Upper lobe of left lung (tissue), 6 donors: Measurements from ENCODE around the gene RALA. TPM values are rescaled to one million over a fixed set of nuclear protein-coding genes. Genes with fewer than 3 reads are reported as not detected.
A peak's percentile ranks its signal among the peaks of the same experiment; 100 is the strongest.

Source experiments
- ATAC-seq, 2 donors: fragments of 200-7000 bp; cut with Tn5 transposase; one replicate each; pipeline ENCODE4 v1.9.1; 2022; ENCODE audit warnings: mild to moderate bottlenecking in 2 of 2, moderate library complexity in 2 of 2; ENCODE audit not compliant: low FRiP score in 2 of 2
- DNase-seq, 2 donors: peaks; one replicate each; pipeline ENCODE4 v3.0.0-alpha.2; 2019 to 2020
- H3K27ac ChIP-seq, 4 donors: fragments of 200-600 bp; sonication (generic); one replicate each; pipeline ENCODE4 v1.5.1; 2016 to 2019
- H3K27me3 ChIP-seq, 4 donors: fragments of 200-600 bp; sonication (generic); one replicate each; pipeline ENCODE4 v1.5.1; 2017 to 2019
- H3K36me3 ChIP-seq, 4 donors: fragments of 200-600 bp; sonication (generic); one replicate each; pipeline ENCODE4 v1.5.1; 2016 to 2019
- H3K4me1 ChIP-seq, 4 donors: fragments of 200-600 bp; sonication (generic); one replicate each; pipeline ENCODE4 v1.5.1; 2018 to 2019
- H3K4me3 ChIP-seq, 4 donors: fragments of 200-600 bp; sonication (generic); one replicate each; pipeline ENCODE4 v1.5.1; 2017 to 2019; ENCODE audit warnings: mild to moderate bottlenecking in 2 of 4, moderate library complexity in 1 of 4
- H3K9me3 ChIP-seq, 4 donors: fragments of 200-600 bp; sonication (generic); one replicate each; pipeline ENCODE4 v1.5.1; 2018 to 2019
- CTCF ChIP-seq, 6 experiments: fragments of 450-650 bp in 4 of 6; fragments of 200-600 bp in 2 of 6; sonication (generic) in 2 of 6; IDR thresholded peaks; one replicate each; pipeline ENCODE4 v1.5.1; 2016 to 2019; ENCODE audit warnings: antibody characterized with exemption in 6 of 6
- EP300 ChIP-seq, 4 donors: sonication (generic); formaldehyde crosslinking; IDR thresholded peaks; one replicate each; pipeline ENCODE4 v1.5.1; 2017; ENCODE audit warnings: antibody characterized with exemption in 4 of 4, control low read depth in 2 of 4
- POLR2A ChIP-seq, 4 donors: fragments of 450-650 bp; IDR thresholded peaks; one replicate each; pipeline ENCODE4 v1.5.1; 2016 to 2017; ENCODE audit warnings: antibody characterized with exemption in 4 of 4, mild to moderate bottlenecking in 2 of 4
- POLR2AphosphoS5 ChIP-seq, 2 donors: sonication (generic); formaldehyde crosslinking; IDR thresholded peaks; one replicate each; pipeline ENCODE4 v1.5.1; 2017; ENCODE audit warnings: antibody characterized with exemption in 2 of 2
- WGBS, 2 donors: methylation state at CpG; one replicate each; pipeline ENCODE4 v1.1.5; 2017 to 2018; 5-methylcytosine and 5-hydroxymethylcytosine counted together
- total RNA-seq, 6 donors: library from RNA; depleted of rRNA in 4 of 6; stranded (reverse); fragments of >200 nt in 4 of 6; gene quantifications; one replicate each; pipeline versions ENCODE4 v1.1.0 to v1.2.1, GENCODE V29; 2016 to 2021
- donor health status: DM: no; HTN: no; CAD: no; lungs with moderate emphysema.
- donor health status: DM: no; HTN: yes; CAD: no; lungs with severe emphysema.

Gene RALA
- total RNA-seq, 6 donors from 2014 or later, result 7.3 to 45.1 (median 33.5) TPM

- TF ChIP-seq POLR2AphosphoS5 (IDR thresholded peaks at IDR 0.05) (no peak), POLR2A (IDR thresholded peaks at IDR 0.05) (no peak), EP300 (IDR thresholded peaks at IDR 0.05) (no peak), CTCF (IDR thresholded peaks at IDR 0.05) (no peak)
- peaks cover 0 to 52% (median 29%) of the 10 kb centered on the region in 4 donors for H3K4me1 ChIP-seq
- H3K36me3 ChIP-seq, result no peaks in the 10 kb centered on the region
- DNase-seq, result no peak
- H3K4me3 ChIP-seq, result no peak overlapping the region
- H3K9me3 ChIP-seq, result no peaks in the 10 kb centered on the region
- no peaks in the 10 kb centered on the region for H3K27me3 ChIP-seq
- no peak overlapping the region for H3K27ac ChIP-seq
- no peak for ATAC-seq
Observed at GRCh38 chr7:39642896-39643295, 19.5 kb downstream of the RALA start.

- TF ChIP-seq CTCF (IDR thresholded peaks at IDR 0.05) (no peak), POLR2A (IDR thresholded peaks at IDR 0.05) (no peak), EP300 (IDR thresholded peaks at IDR 0.05) (no peak), POLR2AphosphoS5 (IDR thresholded peaks at IDR 0.05) (no peak)
- Histone ChIP-seq H3K27me3 (no peaks in the 10 kb centered on the region), H3K36me3 (no peaks in the 10 kb centered on the region), H3K9me3 (no peaks in the 10 kb centered on the region), H3K27ac (no peak overlapping the region), H3K4me3 (no peak overlapping the region), H3K4me1 (peaks cover 0 to 52% (median 29%) of the 10 kb centered on the region in 4 donors)
- WGBS, 2 donors, result 34 to 35% methylated on average over 1 of the region's 1 CpG
- DNase-seq (no peak), ATAC-seq (no peak)
Observed at GRCh38 chr7:39644170-39644569, 20.8 kb downstream of the RALA start.

GRCh38 chr7:39645482-39646407 lies 22.4 kb downstream of the RALA start:
- TF ChIP-seq POLR2A (IDR thresholded peaks at IDR 0.05) (no peak), CTCF (IDR thresholded peaks at IDR 0.05) (no peak), EP300 (IDR thresholded peaks at IDR 0.05) (no peak), POLR2AphosphoS5 (IDR thresholded peaks at IDR 0.05) (no peak)
- WGBS, 2 donors, result 85 to 90% methylated on average over 5 of the region's 5 CpGs
- Histone ChIP-seq H3K27me3 (no peaks in the 10 kb centered on the region), H3K27ac (peak overlapping the region in 1 of 4 donors; percentile 12), H3K4me1 (peaks cover 4 to 39% (median 30%) of the 10 kb centered on the region in 4 donors), H3K9me3 (no peaks in the 10 kb centered on the region), H3K36me3 (no peaks in the 10 kb centered on the region), H3K4me3 (no peak overlapping the region)
- DNase-seq (no peak), ATAC-seq (no peak)

GRCh38 chr7:39647816-39648215 lies 24.4 kb downstream of the RALA start:
- no peak for TF ChIP-seq POLR2A (IDR thresholded peaks at IDR 0.05)
- no peak for TF ChIP-seq EP300 (IDR thresholded peaks at IDR 0.05)
- TF ChIP-seq CTCF (IDR thresholded peaks at IDR 0.05), result no peak
- TF ChIP-seq POLR2AphosphoS5 (IDR thresholded peaks at IDR 0.05), result no peak
- no peak for DNase-seq
- no peak for ATAC-seq
- H3K4me3 ChIP-seq, result no peak overlapping the region
- no peaks in the 10 kb centered on the region for H3K9me3 ChIP-seq
- no peaks in the 10 kb centered on the region for H3K36me3 ChIP-seq
- peaks cover 12 to 37% (median 30%) of the 10 kb centered on the region in 4 donors for H3K4me1 ChIP-seq
- H3K27ac ChIP-seq, result no peak overlapping the region
- no peaks in the 10 kb centered on the region for H3K27me3 ChIP-seq
